Tibial nerve (tissue), 4 donors: ENCODE data around the gene FAM83D. TPM values are rescaled to one million over a fixed set of nuclear protein-coding genes. Genes with fewer than 3 reads are reported as not detected.
"Not testable (repeated sequence)": the region's sequence is repeated elsewhere in the genome, so short reads cannot be mapped to it uniquely, and the experiment has no call there.

Experiments used
- DNase-seq, 2 donors: peaks; one replicate each; pipeline ENCODE4 v3.0.0-alpha.2; 2019; ENCODE audit warnings: low spot score in 2 of 2
- H3K27ac ChIP-seq, 4 donors: fragments of 200-600 bp; sonication (generic) in 3 of 4; one replicate each; pipeline ENCODE4 v1.5.1; 2017 to 2019; ENCODE audit warnings: mild to moderate bottlenecking in 1 of 4
- H3K27me3 ChIP-seq, 2 donors: fragments of 200-600 bp; sonication (generic) in 1 of 2; one replicate each; pipeline versions ENCODE4 v1.5.1 to v1.6.0; 2017 to 2019
- H3K36me3 ChIP-seq, 3 donors: fragments of 200-600 bp; sonication (generic); one replicate each; pipeline ENCODE4 v1.5.1; 2018 to 2019
- H3K4me1 ChIP-seq, 4 donors: fragments of 200-600 bp; sonication (generic) in 3 of 4; one replicate each; pipeline ENCODE4 v1.5.1; 2017 to 2019
- H3K4me3 ChIP-seq, 4 donors: fragments of 200-600 bp; sonication (generic) in 3 of 4; one replicate each; pipeline ENCODE4 v1.5.1; 2017 to 2019; ENCODE audit warnings: mild to moderate bottlenecking in 1 of 4, moderate library complexity in 1 of 4
- H3K9me3 ChIP-seq, 4 donors: fragments of 200-600 bp; sonication (generic) in 3 of 4; one replicate each; pipeline ENCODE4 v1.5.1; 2017 to 2019
- EP300 ChIP-seq, 2 donors: sonication (generic); formaldehyde crosslinking; IDR thresholded peaks; one replicate each; pipeline ENCODE4 v1.6.1; 2017; ENCODE audit warnings: antibody characterized with exemption in 2 of 2, mild to moderate bottlenecking in 1 of 2
- POLR2A ChIP-seq, 2 donors: fragments of 450-650 bp; IDR thresholded peaks; one replicate each; pipeline ENCODE4 v1.6.1; 2017; ENCODE audit warnings: antibody characterized with exemption in 2 of 2, mild to moderate bottlenecking in 2 of 2, moderate library complexity in 2 of 2
- WGBS, 2 donors: methylation state at CpG; one replicate each; pipeline ENCODE4 v1.1.5; 2018; 5-methylcytosine and 5-hydroxymethylcytosine counted together
- total RNA-seq, 4 donors: library from RNA; depleted of rRNA; stranded (reverse); fragments of >200 nt; gene quantifications; one replicate each; pipeline ENCODE4 v1.1.0, GENCODE V29; 2016
- TF ChIP-seq, protein P1 (sequence below), 5 experiments: fragments of 200-600 bp in 3 of 5; fragments of 450-650 bp in 2 of 5; sonication (generic) in 3 of 5; IDR thresholded peaks; one replicate each; pipeline ENCODE4 v1.5.1; 2016 to 2019; ENCODE audit warnings: antibody characterized with exemption in 5 of 5, mild to moderate bottlenecking in 3 of 5, moderate library complexity in 2 of 5

Gene FAM83D
- total RNA-seq, 4 donors from 2014 or later, result 0.42 to 0.90 TPM; not detected in 2

DNA sequence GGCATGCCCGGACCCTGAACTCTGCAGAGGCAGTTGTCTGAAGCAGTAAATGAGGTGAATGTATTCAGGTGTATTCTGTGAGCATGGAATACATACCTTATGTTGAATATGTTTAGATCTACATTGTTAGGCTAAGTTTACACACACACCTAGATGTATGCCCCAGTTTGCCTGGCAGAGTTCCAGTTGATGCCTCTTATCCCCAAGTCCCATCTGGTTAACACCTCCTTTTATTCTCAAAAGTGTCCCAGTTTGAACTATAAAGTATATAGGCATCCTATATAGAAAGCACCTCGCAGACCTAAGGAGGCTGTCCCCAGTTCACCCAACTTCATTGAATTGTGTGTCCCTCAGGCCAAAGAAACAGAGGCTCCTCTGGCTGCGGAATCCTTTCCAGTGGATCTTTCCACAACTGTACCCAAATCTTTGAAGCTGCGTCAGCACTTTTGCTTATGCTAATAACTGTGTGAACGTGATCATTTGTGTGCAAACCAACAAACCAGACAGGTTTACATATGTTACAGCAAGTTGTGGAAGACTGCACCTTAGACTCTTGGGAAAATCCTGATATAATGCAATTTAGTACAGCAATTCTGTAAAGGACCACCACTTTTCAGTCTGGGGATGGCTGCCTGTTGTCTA is 31.1 kb downstream of the FAM83D start:
- Histone ChIP-seq H3K9me3 (no peaks in the 10 kb centered on the region), H3K27me3 (no peaks in the 10 kb centered on the region), H3K36me3 (no peaks in the 10 kb centered on the region), H3K4me1 (peaks cover 0 to 8% (median 4%) of the 10 kb centered on the region in 4 donors), H3K4me3 (no peak overlapping the region), H3K27ac (no peak overlapping the region)
- WGBS, 2 donors, result 95 to 97% methylated on average over 5 of the region's 5 CpGs
- DNase-seq, result no peak
- TF ChIP-seq EP300 (IDR thresholded peaks at IDR 0.05), result no peak
- TF ChIP-seq, protein P1, sequence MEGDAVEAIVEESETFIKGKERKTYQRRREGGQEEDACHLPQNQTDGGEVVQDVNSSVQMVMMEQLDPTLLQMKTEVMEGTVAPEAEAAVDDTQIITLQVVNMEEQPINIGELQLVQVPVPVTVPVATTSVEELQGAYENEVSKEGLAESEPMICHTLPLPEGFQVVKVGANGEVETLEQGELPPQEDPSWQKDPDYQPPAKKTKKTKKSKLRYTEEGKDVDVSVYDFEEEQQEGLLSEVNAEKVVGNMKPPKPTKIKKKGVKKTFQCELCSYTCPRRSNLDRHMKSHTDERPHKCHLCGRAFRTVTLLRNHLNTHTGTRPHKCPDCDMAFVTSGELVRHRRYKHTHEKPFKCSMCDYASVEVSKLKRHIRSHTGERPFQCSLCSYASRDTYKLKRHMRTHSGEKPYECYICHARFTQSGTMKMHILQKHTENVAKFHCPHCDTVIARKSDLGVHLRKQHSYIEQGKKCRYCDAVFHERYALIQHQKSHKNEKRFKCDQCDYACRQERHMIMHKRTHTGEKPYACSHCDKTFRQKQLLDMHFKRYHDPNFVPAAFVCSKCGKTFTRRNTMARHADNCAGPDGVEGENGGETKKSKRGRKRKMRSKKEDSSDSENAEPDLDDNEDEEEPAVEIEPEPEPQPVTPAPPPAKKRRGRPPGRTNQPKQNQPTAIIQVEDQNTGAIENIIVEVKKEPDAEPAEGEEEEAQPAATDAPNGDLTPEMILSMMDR (IDR thresholded peaks at IDR 0.05), result no peak
- no peak for TF ChIP-seq POLR2A (IDR thresholded peaks at IDR 0.05)

DNA sequence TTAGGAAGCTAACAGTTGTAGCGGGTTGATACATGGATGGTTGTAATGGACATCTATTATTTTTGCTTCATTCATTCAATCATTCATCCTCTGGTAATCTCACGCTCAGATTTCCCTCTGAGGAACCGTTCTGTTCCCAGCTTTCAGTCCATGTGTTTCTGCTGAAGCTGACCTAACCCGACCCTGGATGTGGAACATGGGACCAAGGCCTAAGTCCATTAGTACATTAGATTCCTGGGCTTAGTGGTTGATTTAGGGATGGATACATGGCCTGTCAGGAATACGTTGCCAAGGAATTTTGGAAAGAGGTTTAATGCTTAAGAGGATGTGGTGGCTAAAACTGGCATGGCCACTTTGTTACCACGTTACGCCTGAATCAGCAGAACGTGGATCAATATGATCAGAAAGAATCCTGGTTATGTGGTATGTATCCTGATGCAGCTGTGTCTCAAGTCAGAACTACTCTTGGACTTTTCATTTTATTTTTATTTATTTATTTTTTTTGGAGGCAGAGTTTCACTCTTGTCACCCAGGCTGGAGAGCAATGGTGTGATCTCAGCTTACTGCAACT is 31.8 kb downstream of the FAM83D start:
- 87 to 96% methylated on average over 8 of the region's 8 CpGs for WGBS, 2 donors
- H3K36me3 ChIP-seq, result no peaks in the 10 kb centered on the region

DNA sequence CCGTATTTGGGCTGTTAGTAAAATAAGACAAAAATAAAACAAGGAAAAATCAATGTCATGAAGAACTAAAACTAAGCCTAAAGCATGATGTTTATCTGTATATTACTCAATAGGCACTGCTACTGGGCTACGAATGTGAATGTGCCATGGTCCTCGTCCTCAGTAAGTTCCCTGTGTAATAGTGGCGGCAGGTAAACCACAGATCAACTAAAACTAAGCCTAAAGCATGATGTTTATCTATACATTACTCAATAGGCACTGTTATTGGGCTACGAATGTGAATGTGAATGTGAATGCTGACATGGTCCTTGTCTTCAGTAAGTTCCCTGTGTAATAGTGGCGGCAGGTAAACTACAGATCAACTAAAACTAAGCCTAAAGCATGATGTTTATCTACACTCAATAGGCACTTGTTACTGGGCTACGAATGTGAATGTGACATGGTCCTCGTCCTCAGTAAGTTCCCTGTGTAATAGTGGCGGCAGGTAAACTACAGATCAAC is 34.0 kb downstream of the FAM83D start:
- not testable (repeated sequence) for H3K9me3 ChIP-seq, H3K27me3 ChIP-seq, DNase-seq, H3K27ac ChIP-seq, H3K4me3 ChIP-seq, H3K36me3 ChIP-seq
- H3K4me1 ChIP-seq, result peaks cover 3 to 23% (median 9%) of the 10 kb centered on the region in 4 donors
- WGBS, 2 donors, result 91 to 93% methylated on average over 9 of the region's 9 CpGs

More for the DNA sequence above, 31.8 kb downstream of the FAM83D start:
- Histone ChIP-seq H3K4me3 (no peak overlapping the region), H3K9me3 (no peaks in the 10 kb centered on the region), H3K4me1 (peaks cover 3 to 11% (median 6%) of the 10 kb centered on the region in 4 donors), H3K27ac (no peak overlapping the region), H3K27me3 (no peaks in the 10 kb centered on the region)
- DNase-seq, result no peak
- TF ChIP-seq, protein P1 (IDR thresholded peaks at IDR 0.05), result no peak
- TF ChIP-seq EP300 (IDR thresholded peaks at IDR 0.05) (no peak), POLR2A (IDR thresholded peaks at IDR 0.05) (no peak)

DNA sequence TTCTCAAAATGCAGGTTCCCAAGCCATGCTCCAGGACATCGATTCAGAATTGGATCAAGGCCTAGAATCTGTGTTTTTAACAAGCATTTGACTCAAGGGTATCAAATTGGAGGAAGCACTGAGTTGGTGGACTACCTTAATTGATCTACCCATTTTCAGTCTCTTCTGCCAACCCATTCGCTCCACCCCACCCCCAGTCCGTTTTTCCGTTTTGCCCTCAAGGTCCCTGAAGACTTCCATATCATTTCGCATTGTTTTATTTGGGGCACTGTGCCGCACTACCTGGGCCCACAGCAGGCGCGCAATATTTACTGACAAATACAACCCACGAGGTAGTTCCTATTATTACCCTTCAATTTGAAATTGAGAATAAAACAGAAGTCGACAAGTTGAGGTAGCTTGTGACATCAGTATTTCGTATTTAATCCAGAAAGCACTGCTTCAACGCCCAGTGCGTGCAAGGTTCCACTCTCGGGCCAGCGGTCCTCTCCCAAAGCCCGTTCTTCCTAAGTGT is 35.4 kb downstream of the FAM83D start:
- peaks cover 3 to 23% (median 9%) of the 10 kb centered on the region in 4 donors for H3K4me1 ChIP-seq
- H3K9me3 ChIP-seq, result no peaks in the 10 kb centered on the region
- no peaks in the 10 kb centered on the region for H3K27me3 ChIP-seq
- H3K27ac ChIP-seq, result peak overlapping the region; percentile 86 to 95 (median 93)
- TF ChIP-seq EP300 (IDR thresholded peaks at IDR 0.05) (no peak), POLR2A (IDR thresholded peaks at IDR 0.05) (no peak)
- H3K36me3 ChIP-seq, result no peaks in the 10 kb centered on the region
- DNase-seq, result no peak
- H3K4me3 ChIP-seq, result peak overlapping the region; percentile 86 to 99 (median 94)
- WGBS, 2 donors, result 8 to 9% methylated on average over 16 of the region's 16 CpGs

DNA sequence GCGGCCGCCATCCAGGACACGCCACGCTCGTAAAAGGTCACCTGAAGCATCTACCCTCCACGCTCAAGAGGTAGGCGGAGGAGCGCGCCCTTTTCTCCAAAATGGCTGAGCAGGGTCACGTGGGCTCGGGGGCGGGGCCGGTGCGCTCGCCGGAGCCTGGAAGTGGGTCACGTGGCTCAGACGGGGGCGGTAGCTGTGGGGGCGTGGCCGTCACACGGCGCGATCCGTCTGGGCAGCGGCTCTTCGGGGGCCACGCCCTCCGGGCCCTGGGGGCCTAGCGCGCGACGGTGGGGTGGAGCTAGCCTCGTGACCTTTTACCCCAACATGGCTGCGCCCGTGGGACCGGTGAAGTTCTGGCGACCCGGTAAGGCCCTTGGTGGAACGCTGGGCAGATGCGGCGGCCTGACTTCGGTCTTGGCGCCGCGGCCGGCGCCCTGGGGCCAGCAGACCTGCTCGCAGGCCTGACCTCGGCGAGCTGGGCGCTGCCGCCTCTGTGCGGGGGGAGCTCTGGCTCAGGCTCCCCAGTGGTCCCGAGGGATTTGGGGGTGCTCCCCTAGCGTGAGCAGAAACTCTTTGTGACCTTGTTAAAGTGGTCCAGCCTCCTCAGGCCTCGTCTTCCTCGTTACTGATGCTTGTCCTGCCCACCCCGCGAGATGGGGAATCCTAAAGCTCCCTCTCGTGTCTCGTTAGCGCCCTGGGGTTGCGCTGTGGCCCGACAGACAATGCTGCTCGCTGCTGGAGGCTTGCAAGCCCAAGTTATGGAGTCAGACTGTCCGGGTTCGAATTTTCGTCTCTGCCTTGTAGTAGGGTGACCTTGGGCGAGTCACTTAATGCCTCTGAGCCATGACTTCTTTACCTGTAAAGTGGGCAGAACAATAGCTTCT is 36.1 kb downstream of the FAM83D start, which contains the start of gene DHX35:
Gene DHX35 (plus strand): TSS at position 301 of the 884 bp plus-strand sequence. CDS start 24 bp downstream, at position 325.
- H3K36me3 ChIP-seq, result no peaks in the 10 kb centered on the region
- TF ChIP-seq POLR2A (IDR thresholded peaks at IDR 0.05) (peak in 1 of 2 donors; percentile 43), EP300 (IDR thresholded peaks at IDR 0.05) (peak; percentile 85 to 88)
- TF ChIP-seq, protein P1 (IDR thresholded peaks at IDR 0.05), result peak in 3 of 5 experiments; percentile 17 to 30 (median 25)
- H3K27ac ChIP-seq, result peak within 1 kb of the TSS; percentile 86 to 95 (median 93)
- H3K27me3 ChIP-seq, result no peaks in the 10 kb centered on the region
- 1% methylated on average over 28 to 53 of the region's 70 CpGs for WGBS, 2 donors
- H3K9me3 ChIP-seq, result no peaks in the 10 kb centered on the region
- peaks cover 3 to 23% (median 9%) of the 10 kb centered on the region in 4 donors for H3K4me1 ChIP-seq
- DNase-seq, result peak; percentile 97 to 98
- peak within 1 kb of the TSS; percentile 86 to 99 (median 94) for H3K4me3 ChIP-seq
